Activated naive CD4-positive, alpha-beta T cell treated with anti-CD3 and anti-CD28 coated beads, Interleukin-2, amount 50 U/mL, for 72 hours (primary cell): ENCODE data around the gene OR51A4. TPM values are rescaled to one million over a fixed set of nuclear protein-coding genes. Genes with fewer than 3 reads are reported as not detected.

ENCODE experiments used
- ATAC-seq, 2 donors: fragments of 150-1000 bp; cut with Tn5 transposase; 2 replicates each; pipeline ENCODE4 v1.10.0; 2021; ENCODE audit warnings: mild to moderate bottlenecking in 2 of 2, moderate library complexity in 2 of 2
- DNase-seq, 2 donors: peaks; one replicate each; pipeline ENCODE4 v3.0.0; 2021 to 2022; ENCODE audit warnings: low spot score in 2 of 2
- H3K27ac Mint-ChIP-seq, 2 donors: one replicate each; pipeline ENCODE4 v1.8.0; 2022; ENCODE audit warnings: mild to moderate bottlenecking in 2 of 2, mixed read lengths in 2 of 2
- H3K36me3 Mint-ChIP-seq, 2 donors: one replicate each; pipeline ENCODE4 v1.8.0; 2022; ENCODE audit warnings: mixed read lengths in 2 of 2
- H3K9me3 Mint-ChIP-seq, 2 donors: one replicate each; pipeline ENCODE4 v1.8.0; 2022; ENCODE audit warnings: mixed read lengths in 2 of 2
- total RNA-seq, 2 donors: library from RNA; stranded (reverse); gene quantifications; one replicate each; pipeline ENCODE4 v1.2.3, GENCODE V29; 2022

The OR51A4 gene
- total RNA-seq, 2 donors from 2014 or later, result not detected

DNA sequence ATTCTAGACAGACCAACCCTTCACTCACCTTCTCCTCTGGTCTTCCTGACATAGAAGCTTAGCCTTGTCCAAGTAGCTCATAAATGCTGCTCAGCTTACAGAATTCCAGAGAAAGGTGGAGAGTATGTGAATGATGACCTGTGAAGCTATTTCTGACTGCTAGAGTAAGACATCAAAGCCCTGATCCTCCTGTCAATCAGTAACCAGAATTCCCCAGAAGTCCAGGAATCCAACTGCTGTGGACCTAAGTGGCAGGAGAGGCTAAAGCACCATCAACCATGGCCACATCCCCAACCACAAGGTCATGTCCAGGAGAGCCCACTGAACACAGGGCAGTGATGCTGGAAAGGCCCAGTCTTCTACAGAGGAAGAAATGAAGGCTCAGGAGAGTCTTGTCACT lies 30.8 kb downstream of the OR51A4 start:
- H3K36me3 Mint-ChIP-seq, result no peaks in the 10 kb centered on the region
- H3K27ac Mint-ChIP-seq, result no peak overlapping the region
- no peak for ATAC-seq
- no peak for DNase-seq
- H3K9me3 Mint-ChIP-seq, result no peaks in the 10 kb centered on the region

DNA sequence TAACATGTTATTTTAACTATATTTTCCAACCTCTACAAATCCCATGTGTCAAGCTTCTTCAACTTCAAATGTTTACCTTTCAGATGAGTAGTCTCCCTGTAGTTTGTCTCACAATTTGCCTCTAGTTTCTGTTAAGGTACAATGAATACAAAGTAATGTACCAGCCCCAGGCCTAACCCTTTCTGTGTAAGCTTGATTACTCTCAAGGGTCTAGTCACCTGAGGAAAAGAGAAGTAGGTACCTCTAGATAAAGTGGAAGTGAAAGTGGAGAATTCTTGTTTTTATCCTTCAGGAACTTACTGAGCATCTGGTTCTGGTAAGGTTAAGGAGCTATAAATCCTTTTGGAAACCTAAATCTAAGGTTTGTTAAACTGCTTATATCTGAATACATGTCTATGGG lies 43.9 kb downstream of the OR51A4 start, which contains the start of gene OR51A7:
Gene OR51A7 (plus strand): TSS at position 300 of the 400 bp plus-strand sequence. CDS start 3,587 bp downstream, outside the sequence.
- H3K27ac Mint-ChIP-seq, result no peak within 1 kb of the TSS
- no peaks in the 10 kb centered on the region for H3K36me3 Mint-ChIP-seq
- no peak for DNase-seq
- H3K9me3 Mint-ChIP-seq, result peaks cover 4% of the 10 kb centered on the region in 2 donors
- ATAC-seq, result no peak

Other genes with a start within 250 kb of the OR51A4 start
- not detected for gene OR51E2, start 249.8 kb downstream of the OR51A4 start, total RNA-seq
- gene MMP26, start 242.8 kb downstream of the OR51A4 start, total RNA-seq, result not detected
- gene OR51F1, start 177.7 kb downstream of the OR51A4 start, total RNA-seq, result not detected
- gene OR52R1, start 143.2 kb downstream of the OR51A4 start, total RNA-seq, result not detected
- not detected for gene OR51F2, start 126.3 kb downstream of the OR51A4 start, total RNA-seq
- not detected for gene OR51S1, start 98.4 kb downstream of the OR51A4 start, total RNA-seq
- gene OR51T1, start 65.7 kb downstream of the OR51A4 start, total RNA-seq, result not detected
- not detected for gene OR51A7, start 43.8 kb downstream of the OR51A4 start, total RNA-seq
- gene OR51G2, start 28.3 kb downstream of the OR51A4 start, total RNA-seq, result not detected
- not detected for gene OR51G1, start 23.3 kb downstream of the OR51A4 start, total RNA-seq
- not detected for gene OR51A2, start 8.1 kb upstream of the OR51A4 start, total RNA-seq
- not detected for gene OR51L1, start 47.2 kb upstream of the OR51A4 start, total RNA-seq
- gene OR52J3, start 98.9 kb upstream of the OR51A4 start, total RNA-seq, result not detected
- gene OR52E2, start 112.0 kb upstream of the OR51A4 start, total RNA-seq, result not detected
- gene OR52E1, start 122.0 kb upstream of the OR51A4 start, total RNA-seq, result not detected
- not detected for gene OR52A5, start 190.8 kb upstream of the OR51A4 start, total RNA-seq
- gene OR52A1, start 207.2 kb upstream of the OR51A4 start, total RNA-seq, result not detected